Measurements from ENCODE around the gene EDARADD.
A peak's percentile ranks its signal among the peaks of the same experiment; 100 is the strongest.
"Not testable (repeated sequence)": the region's sequence is repeated elsewhere in the genome, so short reads cannot be mapped to it uniquely, and the experiment has no call there.

Gene EDARADD

DNA sequence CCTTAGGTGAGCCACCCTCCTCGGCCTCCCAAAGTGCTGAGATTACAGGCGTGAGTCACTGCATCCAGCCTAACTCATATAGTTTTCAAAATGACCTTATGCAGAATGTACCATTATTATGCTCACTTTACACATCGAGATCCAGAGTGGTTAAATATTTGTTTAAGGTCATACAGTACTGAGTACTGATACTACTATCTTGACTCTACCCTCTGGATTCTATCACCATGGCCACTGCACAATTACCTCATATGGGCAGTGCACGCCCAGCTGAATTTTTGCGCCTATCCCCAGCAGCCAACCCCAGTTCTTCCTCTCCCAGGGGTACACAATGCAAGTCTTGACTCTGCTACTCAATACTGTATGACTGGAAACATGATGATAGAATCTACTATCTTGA is 56.7 kb downstream of the EDARADD start:
- no peak for DNase-seq

DNA sequence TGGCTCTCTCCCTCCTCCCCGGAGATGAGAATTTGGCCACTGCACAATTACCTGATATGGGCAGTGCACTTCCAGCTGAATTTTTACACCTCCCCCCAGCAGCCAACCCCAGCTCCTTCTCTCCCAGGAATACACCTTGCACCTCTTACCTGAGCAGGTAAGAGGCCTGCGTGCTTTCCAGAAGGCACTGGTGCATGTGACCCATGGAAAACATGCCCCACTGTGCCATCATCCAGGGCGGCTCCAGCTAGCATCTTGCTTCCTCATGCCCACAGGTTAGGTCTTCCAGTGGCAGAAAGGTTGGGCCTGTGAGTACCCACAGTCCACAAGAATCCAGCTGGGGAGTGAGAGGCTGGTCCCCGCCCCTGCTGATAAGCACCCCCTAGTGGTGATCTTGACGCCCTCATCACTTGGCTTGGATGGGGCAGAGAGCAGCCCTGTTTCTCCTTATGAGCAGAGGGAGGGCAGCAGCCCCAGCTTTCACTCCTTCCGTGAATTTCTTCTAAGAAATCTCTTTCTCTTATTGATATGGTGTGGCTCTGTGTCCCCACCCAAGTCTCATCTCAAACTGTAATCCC is 57.8 kb downstream of the EDARADD start:
- peak; percentile 61 for DNase-seq

DNA sequence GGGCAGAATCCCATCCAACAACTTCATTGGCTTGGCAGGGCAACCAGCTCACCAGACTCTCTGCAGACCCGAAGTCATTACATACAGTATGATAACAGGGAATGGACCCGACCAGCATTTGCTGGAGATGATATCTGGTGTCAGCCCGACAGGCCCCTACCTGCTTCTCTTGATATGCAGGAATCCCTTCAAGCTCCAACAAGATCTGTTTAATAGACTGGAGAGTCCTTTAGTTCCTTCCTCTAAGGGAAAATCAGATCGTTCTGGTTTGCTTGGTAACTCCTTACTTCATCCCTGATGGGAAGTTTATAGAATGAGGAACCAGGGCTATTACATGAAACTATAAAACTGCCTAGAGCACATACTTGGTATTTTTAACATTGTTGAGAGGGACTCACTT is 61.2 kb downstream of the EDARADD start:
- no peak for DNase-seq

DNA sequence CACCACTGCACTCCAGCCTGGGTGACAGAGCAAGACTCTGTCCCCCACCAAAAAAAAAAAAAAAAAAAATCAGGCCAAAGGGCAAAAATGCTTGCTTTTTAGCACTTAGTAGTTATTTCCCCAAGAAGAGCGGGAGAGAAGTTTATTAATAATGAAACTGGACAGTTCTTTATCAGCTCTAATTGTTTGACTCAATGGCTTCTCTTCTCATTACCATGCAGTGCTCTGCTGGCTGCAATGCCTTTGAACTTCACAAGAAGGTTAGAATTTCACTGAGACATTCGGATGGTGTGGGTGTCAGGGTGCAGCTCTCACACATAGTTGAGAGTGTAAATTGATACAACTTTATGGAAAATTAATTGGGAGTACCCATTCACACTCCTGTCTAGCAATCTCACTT is 63.7 kb downstream of the EDARADD start:
- DNase-seq, result no peak

DNA sequence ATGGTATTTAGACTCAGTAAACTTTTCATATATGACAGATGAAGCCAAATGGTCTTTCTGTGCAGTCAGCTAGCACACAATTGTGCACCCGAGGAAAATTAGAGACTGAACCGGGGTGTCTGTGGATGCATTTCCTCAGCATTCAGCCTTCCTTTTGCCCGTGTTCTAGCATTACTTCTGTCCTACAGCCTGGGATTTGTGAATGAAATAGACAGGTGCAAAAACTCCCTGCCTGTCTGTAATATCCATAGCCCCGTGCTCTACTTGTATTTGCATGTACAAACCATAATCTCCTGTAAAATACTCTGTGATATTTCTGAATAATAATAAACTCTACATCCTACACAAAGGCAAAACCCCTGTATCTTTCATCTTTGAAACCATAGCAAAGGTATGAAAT is 64.9 kb downstream of the EDARADD start:
- no peak for DNase-seq

DNA sequence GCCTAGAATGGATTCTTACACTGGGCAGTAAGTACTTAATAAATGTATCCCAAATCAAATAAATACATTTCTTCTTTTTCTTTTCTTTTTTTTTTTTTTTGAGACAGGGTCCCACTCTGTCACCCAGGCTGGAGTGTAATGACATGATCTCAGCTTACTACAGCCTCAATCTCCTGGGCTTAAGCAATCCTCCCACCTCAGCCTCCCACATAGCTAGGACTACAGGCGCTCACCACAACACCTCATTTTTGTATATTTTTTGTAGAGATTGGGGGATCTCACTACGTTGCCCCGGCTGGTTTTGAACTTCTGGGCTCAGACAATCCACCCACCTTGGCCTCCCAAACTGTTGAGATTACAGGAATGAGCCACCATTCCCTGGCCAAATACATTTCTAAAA is 66.0 kb downstream of the EDARADD start:
- DNase-seq, result no peak

DNA sequence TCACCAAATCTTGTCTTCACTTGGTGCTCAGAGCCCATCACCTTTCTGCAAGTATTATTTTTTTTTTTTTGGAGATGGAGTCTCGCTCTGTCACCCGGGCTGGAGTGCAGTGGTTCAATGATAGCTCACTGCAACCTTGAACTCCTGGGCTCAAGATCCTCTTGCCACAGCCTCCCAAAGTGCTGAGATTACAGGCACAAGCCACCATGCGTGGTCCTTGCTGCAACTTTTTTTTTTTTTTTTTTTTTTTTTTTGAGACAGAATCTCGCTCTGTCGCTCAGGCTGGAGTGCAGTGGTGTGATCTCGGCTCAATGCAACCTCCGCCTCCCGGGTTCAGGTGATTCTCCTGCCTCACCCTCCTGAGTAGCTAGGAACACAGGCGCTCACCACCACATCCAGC is 70.1 kb downstream of the EDARADD start:
- DNase-seq, result not testable (repeated sequence)

DNA sequence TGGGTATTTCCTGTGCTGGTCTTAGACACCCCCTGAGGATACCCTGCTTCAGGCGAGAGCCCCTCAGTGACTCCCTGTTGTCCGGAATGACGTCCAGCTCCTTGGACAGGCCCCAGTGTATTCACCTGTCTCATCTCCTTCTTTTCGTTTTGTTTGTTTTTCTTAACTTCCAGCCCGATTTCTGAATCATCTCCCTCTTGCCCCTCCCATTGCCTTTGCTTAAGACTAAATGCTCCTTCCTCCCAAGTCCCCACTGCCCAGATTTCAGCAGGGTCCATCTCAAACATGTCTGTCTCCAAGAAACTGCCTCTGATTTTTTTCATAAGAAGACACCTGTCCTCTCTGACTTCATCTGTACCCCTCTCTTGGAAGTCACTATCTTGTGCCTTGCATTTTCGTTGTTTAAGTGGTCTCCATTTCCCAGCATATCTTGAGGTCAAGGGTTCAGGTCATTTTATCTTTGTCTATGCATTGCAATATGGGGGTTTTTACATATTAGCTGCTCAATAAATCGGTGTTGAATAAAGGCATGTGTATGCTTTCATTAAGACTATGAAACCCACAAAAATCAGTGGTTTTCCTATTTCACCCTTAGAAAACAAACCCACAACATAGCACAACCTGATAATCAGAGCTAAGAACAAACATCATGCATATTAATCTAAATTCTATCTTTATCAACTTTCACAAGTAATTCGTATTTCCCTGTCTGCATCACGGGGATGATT is 71.3 kb downstream of the EDARADD start:
- DNase-seq, result no peak

DNA sequence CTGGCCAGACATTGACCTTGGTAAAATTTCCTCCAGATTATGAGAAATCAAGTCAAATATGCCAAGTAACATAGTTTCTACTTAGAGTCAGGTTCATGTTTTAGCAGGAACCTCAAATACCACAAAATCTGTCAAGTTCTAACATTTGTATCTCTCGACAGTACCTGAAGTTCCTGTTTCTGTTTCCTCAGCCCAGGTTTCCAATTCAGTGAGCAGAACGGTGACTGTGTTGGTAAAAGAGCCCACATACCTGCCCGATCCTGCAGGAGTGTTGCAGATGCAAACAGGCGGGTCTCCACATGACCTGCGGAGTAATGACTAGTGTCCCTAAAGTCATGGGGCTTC is 71.8 kb downstream of the EDARADD start:
- peak; percentile 13 for DNase-seq

DNA sequence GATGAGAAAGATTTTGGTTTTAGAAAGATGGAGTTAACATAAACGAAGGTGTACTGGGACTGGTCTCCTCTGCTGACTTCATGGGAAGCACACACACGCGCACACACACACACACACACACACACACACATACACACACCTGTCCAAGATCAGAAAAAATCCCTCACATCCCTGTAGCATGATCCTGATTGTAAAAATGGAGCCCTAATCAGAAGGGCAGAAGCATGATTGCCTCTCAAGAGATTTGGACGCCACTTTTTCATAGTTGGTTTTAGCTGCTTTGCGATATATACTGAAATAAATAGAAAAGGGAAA is 73.2 kb downstream of the EDARADD start:
- DNase-seq, result no peak

DNA sequence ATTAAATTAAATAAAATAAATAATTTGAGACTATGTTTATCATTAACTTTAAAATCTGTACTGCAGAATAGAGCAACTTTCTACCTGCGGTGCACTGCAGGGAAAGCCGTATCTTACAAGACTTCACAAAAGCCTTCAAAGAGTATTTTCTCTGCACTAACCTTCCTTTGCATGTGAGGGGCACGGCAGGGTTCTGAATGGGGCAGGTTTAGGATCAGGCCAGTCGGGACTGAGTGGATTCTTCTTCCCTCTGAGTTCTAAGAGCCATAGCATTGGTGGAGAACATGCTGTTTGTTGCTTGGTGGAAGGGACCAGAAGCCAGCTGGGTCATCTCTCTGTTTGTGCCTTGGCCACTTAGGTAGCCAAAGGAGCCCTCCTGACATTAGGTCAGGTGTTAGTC is 74.5 kb downstream of the EDARADD start:
- DNase-seq, result no peak

DNA sequence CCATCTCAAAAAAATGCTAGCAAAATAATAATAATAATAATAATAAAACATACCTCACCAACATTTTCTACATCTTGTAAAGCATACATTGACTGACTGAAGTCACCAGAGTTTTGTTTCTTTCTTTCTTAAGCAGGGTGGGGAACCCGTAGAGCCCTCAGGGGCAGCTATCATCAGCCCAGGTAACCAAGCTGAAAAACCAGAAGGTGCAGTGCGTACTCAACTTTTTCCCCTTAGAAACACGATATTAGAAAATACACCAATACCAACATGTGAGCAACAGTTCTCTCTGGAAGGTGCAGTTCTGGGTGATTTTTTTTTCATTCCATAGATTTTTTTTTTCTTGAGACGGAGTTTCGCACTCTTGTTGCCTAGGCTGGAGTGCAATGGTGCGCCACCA is 75.4 kb downstream of the EDARADD start:
- no peak for DNase-seq

DNA sequence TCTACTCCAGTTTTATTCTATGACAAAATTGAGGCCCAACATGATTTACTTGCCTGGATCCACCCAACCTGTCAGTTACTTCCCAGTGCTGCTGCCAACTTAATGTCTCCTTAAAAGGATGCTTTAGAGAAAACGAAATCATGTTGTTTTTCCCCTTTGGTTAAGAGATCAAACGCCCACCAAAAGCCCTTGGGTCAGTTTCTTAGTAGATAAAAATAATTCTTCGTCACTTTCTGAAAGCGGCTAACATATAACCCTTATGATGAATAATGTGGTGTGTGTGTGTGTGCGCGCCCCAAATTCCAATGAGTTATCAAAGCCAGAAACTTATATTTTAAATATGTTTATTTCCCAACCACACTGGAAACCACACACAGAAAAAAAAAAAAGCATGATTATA is 77.0 kb downstream of the EDARADD start:
- no peak for DNase-seq

DNA sequence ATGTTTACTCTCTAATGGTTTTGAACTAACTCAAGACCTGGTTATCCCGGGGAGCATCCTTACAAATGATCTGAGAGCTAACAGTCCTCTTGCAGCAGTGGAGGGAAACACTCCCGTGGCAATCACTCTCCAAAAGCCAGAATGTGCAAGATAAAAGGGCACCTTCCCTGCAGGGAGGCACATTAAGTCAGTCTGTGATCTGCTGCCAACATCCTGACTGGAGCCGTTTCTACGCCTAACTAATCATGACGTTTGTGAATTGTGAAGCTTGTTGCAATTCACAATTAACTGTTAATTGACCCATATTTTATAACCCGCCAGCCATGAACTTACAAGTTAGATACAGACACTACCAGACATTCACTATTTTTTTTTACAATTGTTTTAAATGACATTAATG is 77.6 kb downstream of the EDARADD start:
- no peak for DNase-seq

DNA sequence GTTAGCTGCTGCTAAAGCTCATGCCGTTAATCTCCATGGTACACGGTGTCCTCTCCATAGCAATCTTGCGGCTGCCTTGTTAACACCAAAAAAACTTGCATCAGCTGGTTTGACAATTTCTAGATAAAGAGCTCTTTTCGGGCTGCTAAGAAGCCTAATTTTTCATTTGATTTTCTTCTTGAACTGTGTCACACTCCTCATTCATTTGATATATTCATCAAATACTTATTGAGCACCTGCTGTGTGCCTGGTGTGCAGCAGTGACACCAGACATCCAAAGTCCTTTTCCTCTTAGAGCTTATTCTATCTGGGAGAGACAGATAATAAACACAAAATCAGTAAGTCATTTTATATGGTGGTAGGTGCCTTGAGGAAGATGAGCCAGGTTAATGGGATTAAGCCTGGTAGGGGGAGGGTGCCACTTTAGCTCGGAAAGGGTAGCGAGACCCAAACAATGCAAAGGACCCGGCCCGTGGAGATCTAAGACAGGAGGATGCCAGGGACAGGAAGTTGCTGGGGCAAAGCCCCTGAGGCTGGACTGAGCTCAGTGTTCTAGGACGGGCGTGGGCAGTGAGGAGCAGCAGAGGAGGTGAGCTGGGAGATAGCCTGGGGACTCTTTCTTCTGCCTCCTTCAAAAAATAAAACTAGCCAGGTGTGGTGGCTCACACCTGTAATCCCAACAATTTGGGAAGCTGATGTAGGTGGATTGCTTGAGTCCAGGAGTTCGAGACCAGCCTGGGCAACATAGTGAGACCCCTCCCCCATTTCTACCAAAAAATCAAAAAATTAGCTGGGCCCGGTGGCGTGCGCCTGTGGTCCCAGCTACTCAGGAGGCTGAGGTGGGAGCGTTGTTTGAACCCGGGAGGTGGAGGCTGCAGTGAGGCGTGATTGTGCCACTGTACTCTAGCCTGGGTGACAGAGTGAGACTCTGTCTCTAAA is 79.0 kb downstream of the EDARADD start:
- DNase-seq, result no peak

DNA sequence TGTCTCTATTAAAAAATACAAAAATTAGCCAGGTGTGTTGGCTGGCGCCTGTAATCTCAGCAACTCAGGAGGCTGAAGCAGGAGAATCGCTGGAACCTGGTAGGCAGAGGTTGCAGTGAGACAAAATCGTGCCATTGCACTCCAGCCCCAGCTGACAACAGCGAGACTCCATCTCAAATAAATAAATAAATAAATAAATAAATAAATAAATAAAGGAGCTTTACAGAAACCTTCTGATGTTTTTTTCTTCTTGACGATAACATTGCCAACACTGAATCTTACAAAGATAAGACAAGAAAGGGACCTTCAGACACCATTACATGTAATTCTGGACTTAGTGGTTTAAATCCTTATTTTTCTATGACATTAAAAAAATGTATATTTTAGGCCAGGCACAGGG is 81.9 kb downstream of the EDARADD start:
- DNase-seq, result no peak

DNA sequence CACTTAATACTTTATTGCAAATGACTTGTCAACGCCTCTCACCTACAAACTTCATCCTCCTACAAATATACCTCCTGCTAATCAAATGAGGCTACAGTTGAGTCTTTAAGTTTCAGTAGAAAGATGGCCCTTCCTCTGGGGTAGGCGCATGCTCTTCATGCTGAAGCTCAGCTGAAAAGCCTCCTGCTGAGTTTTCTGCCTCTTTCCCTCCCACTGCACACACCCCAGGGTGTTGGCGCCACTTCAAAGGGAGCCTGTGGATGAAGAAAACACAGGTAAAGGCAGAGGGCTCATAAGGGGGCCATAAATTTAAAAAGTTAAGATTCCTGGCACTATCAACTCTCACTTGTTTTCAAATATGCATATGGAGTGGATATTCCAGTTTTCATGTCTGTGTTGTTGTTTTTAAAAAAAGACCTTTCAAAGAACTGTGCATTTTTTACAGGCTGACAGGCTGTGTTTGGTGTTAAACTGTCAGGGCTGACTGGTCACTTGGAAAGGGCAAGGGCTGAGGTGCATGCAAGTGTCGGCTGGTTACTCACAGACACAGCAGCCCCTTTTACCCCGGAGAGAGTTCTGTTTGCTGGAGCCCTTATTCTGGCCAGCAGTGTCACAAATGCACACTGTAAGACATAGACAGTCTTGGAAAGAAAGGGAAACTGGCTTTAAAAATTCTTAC is 86.8 kb downstream of the EDARADD start:
- DNase-seq, result no peak

DNA sequence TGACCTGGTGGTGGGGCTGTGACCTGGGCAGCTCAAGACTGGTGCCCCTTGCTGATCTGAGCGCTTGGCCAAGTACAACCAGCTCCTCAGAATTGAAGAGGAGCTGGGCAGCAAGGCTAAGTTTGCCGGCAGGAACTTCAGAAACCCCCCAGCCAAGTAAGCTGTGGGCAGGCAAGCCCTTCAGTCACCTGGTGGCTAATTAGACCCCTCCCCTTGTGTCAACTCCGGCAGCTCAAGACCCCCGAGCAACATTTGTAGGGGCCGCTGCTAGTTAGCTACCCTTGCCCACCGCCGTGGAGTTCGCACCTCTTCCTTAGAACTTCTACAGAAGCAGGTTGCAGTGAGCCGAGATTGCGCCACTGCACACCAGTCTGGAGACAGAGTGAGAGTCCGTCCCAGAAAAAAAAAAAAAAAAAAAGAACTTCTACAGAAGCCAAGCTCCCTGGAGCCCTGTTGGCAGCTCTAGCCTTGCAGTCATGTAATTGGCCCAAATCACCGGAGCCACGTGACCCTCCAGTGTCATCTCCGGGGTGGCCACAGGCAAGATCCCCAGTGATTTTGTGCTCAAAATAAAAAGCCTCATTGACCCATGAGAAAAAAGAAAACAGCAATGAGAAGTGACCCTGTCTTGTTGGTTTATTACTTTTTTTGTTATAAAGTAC is 90.4 kb downstream of the EDARADD start:
- DNase-seq, result no peak

DNA sequence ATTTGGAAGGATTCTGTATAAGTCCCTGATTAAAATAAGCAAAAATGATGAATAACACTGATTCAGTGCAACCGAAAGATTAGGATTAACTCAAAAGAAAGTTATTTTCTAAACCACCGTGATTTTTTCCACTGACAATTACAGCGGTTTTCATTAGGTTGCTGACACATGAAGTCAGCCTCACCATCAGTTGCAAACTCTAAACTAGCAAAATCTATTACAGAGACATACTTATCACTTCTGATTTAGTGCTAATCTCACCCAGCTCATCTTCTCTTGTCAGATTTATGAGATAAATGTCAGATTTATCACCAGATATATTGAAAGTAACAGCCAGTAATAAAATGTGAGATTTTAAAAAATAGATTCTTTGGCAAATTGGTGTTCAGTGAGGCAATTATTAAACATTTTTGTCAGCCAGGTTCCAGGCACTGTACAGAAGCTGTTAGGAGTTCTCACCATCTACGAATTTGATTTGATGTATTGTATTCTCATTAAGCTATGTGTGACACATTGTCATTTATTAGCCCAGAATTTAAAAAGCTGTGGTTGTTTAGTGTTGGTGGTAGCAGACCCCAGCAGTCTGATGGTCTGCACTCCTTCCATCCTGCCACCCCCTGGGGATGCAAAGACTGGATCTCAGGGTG is 92.4 kb downstream of the EDARADD start:
- DNase-seq, result no peak

DNA sequence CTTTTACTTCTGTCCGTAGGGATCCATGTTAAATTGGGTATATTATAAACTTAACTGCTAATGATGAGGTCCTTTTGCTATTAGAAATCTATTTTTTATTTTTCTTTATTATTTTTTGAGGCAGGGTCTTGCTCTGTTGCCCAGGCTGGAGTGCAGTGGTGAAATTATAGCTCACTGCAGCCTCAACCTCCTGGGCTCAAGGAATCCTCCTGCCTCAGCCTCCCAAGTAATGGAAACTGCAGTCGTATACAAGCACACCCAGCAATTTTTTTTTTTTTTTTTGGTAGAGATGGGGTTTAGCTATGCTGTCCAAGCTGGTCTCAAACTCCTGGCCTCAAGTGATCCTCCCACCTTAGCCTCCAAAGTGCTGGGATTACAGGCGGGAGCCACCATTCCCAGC is 95.1 kb downstream of the EDARADD start:
- DNase-seq, result not testable (repeated sequence)

DNA sequence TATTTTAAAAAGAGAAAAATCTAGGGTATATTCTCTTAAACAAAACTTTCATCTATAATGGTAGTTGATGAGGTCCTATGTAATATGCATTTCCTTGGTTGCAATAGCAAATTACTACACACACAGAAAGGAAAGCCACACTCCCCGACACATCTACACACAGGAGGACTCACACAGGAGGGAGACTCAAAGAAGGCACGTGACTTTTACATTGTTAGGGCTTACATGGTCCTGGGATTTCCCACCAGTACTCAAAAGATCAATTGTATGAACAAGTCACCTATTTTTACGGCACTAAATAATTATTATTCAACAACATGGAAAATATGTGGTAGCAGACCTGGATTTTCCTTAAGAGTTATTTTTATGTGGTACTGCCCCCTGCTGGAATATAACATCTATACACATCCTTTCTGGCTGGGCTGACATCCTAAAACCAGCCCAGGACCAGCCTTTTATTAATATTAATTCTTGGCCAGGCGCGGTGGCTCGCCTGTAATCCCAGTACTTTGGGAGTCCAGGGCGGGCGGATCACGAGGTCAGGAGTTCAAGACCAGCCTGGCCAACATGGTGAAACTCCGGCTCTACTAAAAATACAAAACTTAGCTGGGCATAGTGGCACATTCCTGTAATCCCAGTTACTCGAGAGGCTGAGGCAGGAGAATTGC is 95.8 kb downstream of the EDARADD start:
- peak; percentile 50 for DNase-seq
